Measurements from ENCODE around the gene BPIFB2.

Gene BPIFB2

DNA sequence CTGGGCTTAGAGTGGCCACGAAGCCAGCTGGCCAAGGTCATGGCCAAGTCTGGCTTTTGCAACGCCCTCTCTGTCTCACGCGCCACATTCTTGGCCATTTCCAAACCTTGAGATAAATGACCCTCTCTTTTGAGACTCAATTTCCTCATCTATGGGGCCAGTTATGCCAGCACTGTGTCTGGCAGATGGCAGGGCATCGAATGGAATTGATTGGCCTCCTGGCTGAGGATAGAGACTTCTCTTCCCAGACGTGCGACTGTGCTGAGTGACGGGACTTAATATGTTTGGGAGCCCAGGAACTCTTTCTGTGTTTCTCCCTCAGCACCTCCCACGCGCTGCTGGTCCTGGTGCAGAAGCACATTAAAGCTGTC lies 7.6 kb downstream of the BPIFB2 start:
- no peak overlapping the region for H3K4me2 ChIP-seq (ENCODE audit: low read length)
- H2AFZ ChIP-seq: no peak overlapping the region
- no peak overlapping the region for H3K9ac ChIP-seq
- no peaks in the 10 kb centered on the region for H3K79me2 ChIP-seq
- H3K4me3 ChIP-seq (ENCODE audit: low read depth, low read length): no peak overlapping the region
- no peaks in the 10 kb centered on the region for H3K36me3 ChIP-seq (ENCODE audit: control insufficient read depth, insufficient read depth, low read length)
- TF ChIP-seq, protein P1, sequence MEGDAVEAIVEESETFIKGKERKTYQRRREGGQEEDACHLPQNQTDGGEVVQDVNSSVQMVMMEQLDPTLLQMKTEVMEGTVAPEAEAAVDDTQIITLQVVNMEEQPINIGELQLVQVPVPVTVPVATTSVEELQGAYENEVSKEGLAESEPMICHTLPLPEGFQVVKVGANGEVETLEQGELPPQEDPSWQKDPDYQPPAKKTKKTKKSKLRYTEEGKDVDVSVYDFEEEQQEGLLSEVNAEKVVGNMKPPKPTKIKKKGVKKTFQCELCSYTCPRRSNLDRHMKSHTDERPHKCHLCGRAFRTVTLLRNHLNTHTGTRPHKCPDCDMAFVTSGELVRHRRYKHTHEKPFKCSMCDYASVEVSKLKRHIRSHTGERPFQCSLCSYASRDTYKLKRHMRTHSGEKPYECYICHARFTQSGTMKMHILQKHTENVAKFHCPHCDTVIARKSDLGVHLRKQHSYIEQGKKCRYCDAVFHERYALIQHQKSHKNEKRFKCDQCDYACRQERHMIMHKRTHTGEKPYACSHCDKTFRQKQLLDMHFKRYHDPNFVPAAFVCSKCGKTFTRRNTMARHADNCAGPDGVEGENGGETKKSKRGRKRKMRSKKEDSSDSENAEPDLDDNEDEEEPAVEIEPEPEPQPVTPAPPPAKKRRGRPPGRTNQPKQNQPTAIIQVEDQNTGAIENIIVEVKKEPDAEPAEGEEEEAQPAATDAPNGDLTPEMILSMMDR (IDR thresholded peaks at IDR 0.05): no peak
- no peaks in the 10 kb centered on the region for H3K9me3 ChIP-seq (ENCODE audit: control insufficient read depth, low read length)
- no peaks in the 10 kb centered on the region for H3K27me3 ChIP-seq (ENCODE audit: control insufficient read depth, insufficient read depth, low read length)
- no peaks in the 10 kb centered on the region for H3K4me1 ChIP-seq
- H3K27ac ChIP-seq: no peak overlapping the region

DNA sequence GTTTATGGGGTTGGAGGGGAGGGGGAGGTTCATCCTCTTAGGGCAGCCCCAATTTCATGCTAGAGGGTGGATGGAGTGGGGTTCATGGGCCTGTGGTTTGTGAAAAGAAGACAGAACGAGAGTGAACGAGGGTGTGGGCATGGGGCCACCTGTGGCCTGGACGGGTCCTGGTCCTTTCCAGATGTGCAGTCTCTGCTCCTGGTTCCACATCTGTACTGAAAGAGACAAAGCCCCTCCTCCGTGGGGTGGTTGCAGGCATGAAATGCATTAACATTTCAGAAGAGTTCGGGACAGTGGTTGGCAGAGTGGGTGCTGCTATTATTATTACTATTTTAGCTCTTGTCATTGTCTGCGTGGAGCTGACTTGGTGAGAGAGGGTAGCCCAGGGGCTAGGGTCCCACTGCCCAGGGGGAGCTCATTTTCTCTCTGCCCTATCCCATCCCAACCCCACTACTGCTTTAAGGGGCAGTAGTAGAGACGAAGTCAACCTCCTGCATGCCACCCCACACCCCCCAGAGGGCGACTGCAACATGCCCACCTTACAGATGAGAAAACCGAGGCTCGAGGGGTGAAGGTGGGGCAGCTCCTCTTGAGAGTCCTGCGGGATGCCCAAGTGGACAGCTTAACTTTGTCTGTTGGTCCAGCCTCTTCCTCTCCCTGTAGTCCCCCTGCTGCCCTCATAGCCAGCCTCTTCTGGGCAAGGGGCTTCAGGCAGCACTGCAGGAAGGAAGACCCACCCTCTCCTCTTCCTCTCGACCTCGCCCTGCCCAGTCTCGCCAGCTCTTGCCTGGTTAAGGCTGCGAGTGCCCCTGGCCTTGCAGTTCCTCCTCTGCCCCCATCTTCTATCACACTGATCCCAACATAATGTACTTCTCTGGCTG lies 8.4 kb downstream of the BPIFB2 start:
- no peaks in the 10 kb centered on the region for H3K27me3 ChIP-seq (ENCODE audit: control insufficient read depth, insufficient read depth, low read length)
- H3K36me3 ChIP-seq (ENCODE audit: control insufficient read depth, insufficient read depth, low read length): no peaks in the 10 kb centered on the region
- no peaks in the 10 kb centered on the region for H3K79me2 ChIP-seq
- H3K9me3 ChIP-seq (ENCODE audit: control insufficient read depth, low read length): no peaks in the 10 kb centered on the region
- TF ChIP-seq, protein P1 (IDR thresholded peaks at IDR 0.05): no peak
- H3K27ac ChIP-seq: no peak overlapping the region
- H3K9ac ChIP-seq: no peak overlapping the region
- H3K4me3 ChIP-seq (ENCODE audit: low read depth, low read length): no peak overlapping the region
- H3K4me2 ChIP-seq (ENCODE audit: low read length): no peak overlapping the region
- H3K4me1 ChIP-seq: no peaks in the 10 kb centered on the region
- no peak overlapping the region for H2AFZ ChIP-seq

DNA sequence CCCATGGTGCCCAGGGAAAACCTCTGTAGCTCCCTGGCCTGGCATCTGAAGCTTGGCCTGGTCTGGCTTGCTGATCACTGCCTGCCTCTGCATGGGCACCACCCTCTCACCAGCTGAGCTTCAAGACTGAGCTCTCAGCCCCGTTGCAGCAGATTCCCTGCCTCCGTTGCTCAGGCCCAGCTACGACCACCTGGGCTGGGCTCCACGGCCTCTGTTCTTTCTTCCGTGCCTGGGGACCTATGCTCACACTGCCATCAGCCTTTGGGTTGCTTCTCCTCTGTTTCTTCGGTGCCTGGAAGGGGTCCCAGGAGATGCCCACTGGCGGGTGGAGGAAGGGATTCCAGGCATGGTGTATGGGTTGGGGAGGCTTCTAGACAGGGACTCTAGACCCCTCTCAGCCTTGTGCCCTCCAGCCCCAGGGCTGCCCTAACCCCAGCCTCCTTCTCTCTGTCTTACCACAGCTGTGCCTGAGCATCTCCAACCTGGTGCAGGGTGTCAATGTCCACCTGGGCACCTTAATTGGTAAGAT lies 9.1 kb downstream of the BPIFB2 start:
- TF ChIP-seq, protein P1 (IDR thresholded peaks at IDR 0.05): no peak
- H3K79me2 ChIP-seq: no peaks in the 10 kb centered on the region
- H3K9me3 ChIP-seq (ENCODE audit: control insufficient read depth, low read length): no peaks in the 10 kb centered on the region
- no peak overlapping the region for H3K9ac ChIP-seq
- no peaks in the 10 kb centered on the region for H3K4me1 ChIP-seq
- no peak overlapping the region for H3K4me3 ChIP-seq (ENCODE audit: low read depth, low read length)
- no peak overlapping the region for H2AFZ ChIP-seq
- H3K27ac ChIP-seq: no peak overlapping the region
- no peaks in the 10 kb centered on the region for H3K27me3 ChIP-seq (ENCODE audit: control insufficient read depth, insufficient read depth, low read length)
- no peak overlapping the region for H3K4me2 ChIP-seq (ENCODE audit: low read length)
- H3K36me3 ChIP-seq (ENCODE audit: control insufficient read depth, insufficient read depth, low read length): no peaks in the 10 kb centered on the region

DNA sequence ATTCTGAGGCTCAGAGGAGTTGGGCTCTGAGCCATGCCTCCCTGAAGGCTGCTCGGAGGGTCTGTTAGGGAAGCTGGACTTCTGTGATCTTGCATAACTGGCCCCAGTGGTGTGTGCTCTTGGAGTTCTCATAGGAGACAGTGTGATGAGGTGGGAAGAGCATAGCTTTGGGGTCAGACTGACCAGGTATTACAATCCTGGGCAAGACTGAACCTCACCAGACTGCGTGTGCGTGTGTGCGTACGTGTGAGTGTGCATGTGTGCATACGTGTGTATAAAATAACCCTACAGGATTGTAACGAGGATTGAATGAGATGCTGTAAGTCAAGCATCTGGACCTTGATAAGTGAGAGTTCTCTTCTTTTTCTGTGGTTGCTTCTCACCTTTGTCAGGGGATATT lies 10.0 kb downstream of the BPIFB2 start:
- TF ChIP-seq, protein P1 (IDR thresholded peaks at IDR 0.05): no peak
- Histone ChIP-seq H3K4me3 (ENCODE audit: low read depth, low read length) (no peak overlapping the region), H3K9me3 (ENCODE audit: control insufficient read depth, low read length) (no peaks in the 10 kb centered on the region)

More for the DNA sequence above, 10.0 kb downstream of the BPIFB2 start:
- Histone ChIP-seq H3K9ac (no peak overlapping the region), H2AFZ (no peak overlapping the region), H3K4me1 (no peaks in the 10 kb centered on the region), H3K4me2 (ENCODE audit: low read length) (no peak overlapping the region), H3K79me2 (no peaks in the 10 kb centered on the region), H3K27me3 (ENCODE audit: control insufficient read depth, insufficient read depth, low read length) (no peaks in the 10 kb centered on the region), H3K36me3 (ENCODE audit: control insufficient read depth, insufficient read depth, low read length) (no peaks in the 10 kb centered on the region), H3K27ac (no peak overlapping the region)
